Brain pericyte (primary cell): ENCODE data around the gene FRAT1.
"Not testable (repeated sequence)": the region's sequence is repeated elsewhere in the genome, so short reads cannot be mapped to it uniquely, and the experiment has no call there.

ENCODE experiments used
- DNase-seq: peaks from one replicate; pipeline ENCODE4 v3.0.0-alpha.2; 2012; ENCODE audit warnings: low read depth, low spot score

Gene FRAT1

DNA sequence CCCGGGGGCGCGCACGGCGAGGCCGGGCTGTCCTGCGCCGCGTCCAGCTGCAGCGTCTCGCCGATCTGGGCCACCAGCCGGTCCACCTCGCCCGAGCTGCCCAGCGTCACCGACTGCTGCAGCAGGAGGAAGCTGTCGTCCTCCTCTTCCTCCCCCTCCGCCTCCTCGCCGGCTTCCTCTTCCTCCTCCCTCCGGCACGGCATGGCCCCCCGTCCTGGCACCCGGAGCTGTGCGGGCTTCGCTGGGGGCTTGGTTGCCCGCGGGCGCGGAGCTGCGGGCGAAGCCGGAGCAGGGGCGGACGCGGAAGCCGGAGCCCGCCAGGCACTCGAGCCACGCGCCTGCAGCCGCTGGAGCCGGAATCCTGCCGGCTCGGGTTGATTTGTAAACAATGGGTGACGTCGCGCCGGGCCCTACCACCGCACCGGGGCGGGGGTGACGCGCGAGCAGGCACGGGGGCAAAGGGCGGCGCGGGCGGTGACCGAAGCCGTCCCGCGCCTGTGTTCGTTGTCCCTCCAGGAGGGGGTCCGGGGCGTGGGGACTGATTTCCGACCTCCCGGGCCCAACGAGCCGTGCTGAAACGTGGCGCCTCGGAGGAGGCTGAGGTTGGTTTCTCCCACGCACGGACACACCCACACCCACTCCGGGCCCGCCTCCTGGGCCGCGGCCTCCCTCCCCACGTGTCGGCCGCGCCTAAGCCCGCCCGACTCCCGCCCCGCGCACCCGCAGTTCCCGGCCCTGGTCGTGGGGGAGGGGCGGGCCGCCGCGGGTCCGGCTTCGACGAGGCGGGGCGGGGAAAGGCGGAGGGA lies 15.5 kb downstream of the FRAT1 start, which contains the start of gene FRAT2:
Gene FRAT2 (minus strand): TSS at position 360 of the 806 bp plus-strand sequence. CDS start 157 bp downstream, at position 203.
- DNase-seq = peak; percentile 81

DNA sequence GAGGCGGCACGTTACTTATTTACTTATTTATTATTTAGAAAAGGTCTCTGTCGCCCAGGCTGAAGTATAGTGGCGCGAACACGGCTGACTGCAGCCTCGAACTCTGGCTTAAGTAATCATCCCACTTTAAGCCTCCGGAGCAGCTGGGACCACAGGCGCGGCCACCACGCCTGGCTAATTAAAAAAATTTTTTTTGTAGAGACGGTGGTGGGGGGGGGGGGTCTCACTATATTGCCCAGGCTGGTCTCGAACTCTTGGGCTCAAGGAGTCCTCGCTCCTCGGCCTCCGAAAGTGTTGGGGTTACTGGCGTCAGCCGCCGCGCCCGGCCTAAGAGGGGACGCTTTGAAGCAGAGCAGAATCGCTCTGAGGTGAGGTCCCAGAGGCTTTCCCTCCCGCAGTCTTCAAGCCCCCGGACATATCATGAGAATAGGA lies 16.1 kb downstream of the FRAT1 start:
- DNase-seq = no peak

DNA sequence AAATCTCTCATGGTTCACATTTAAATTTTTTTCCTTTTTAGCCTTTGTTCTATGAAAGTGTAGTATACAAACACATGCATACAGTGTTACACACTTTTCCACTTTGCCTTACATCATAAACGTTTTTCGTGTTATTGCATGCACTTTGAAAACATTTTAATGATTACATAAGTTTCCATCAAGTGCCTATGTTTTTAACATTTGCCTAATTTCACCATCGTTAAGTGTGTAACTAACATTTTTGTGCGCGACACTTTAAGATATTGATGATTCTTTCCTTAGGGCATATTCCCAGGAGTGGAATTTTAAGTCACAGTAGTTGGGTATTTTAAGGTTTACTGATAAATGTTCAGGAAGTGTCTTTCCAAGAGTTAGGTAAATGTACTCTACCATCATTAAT lies 16.9 kb downstream of the FRAT1 start:
- no peak for DNase-seq

DNA sequence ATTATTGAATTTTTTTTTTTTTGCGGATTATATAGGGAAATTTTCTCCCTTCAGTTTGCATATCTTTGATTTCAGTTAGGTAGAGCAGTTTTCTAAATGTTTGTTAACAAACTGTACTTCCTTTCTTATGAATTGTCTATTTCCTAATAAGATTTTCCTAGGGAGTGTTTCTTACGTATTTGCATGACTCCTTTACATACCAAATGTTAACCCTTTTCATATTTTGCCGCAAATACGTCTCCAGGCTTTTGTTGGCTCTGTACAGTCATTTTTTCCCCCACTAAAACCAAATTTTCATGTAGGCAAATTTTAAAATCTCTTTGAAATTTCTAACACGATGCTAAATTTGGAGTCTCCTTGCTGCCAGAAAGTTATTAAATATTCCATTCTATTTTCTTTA lies 17.4 kb downstream of the FRAT1 start:
- no peak for DNase-seq

DNA sequence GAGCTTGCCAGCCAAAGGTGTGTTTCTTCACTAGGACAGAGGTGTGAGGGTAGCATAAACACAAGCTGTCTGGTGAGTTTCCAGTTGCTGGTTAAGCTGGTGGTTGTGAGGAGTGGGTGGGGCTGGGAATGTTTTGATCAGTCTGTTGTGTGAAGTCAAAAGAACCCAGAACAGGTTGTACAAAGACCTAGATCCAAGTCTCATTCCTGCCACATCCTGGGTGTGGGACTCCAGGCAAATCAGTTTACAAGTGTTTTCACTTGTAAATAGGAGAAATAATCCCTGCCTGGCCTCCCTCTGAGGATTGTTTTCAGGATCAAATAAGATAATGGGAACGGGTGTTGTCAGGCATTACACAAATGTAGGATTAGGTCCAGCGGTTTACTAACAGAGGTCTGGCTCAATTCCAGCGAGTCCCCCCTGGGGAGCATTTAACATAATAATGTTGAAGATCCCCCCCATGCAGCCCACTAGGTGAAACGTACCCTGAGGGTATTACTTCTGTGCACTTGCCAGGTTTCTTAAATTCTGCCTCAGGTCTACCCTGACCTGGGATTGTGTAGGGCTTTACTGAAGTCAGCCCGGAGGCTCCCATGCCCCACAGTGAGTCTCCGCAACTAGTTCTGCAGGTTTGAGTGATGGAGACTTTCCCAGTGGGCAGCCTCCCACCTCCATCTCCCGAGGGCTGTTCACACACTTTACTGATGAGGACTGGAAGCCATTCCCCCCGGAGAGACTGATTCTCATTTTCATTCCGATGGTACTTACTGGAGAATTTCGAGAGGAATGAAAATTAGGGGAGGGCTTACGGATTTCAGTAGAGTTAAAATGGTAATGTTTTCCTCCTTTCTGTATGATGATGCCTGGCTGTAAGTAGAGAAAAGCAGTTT lies 18.1 kb downstream of the FRAT1 start:
- DNase-seq = no peak

DNA sequence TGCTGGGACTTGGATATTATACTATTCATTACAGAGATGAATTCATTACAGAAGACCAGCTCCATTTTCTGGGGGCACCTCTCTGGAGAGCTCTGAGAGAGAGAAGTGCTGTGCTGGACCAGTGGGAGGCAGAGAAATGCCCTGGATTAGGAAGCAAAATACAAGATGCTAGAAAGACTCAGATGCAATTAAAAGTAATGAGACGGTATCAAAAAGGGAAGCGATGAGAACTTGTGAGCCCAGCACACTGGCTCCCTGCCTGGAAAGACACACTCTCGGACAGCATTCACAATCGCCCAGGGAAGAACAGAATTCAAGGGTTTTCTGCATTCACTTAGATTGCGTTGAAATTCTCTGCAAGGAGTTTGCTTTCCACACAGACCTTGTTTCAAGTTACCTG lies 19.0 kb downstream of the FRAT1 start:
- DNase-seq = no peak

DNA sequence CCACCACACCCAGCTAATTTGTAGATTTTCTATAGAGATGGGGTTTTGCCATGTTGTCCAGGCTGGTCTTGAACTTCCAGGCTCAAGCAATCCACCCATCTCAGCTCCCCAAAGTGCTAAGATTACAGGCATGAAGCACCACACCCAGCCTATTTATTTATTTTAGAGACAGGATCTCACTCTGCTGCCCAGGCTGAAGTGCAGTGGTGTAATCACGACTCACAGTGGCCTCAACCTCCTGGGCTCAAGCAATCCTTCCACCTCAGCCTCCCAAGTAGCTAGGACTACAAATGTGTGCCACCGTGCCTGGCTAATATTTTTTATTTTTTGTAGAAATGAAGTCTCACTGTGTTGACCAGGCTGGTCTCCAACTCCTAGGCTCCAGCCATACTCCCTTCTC lies 22.3 kb downstream of the FRAT1 start:
- no peak for DNase-seq

DNA sequence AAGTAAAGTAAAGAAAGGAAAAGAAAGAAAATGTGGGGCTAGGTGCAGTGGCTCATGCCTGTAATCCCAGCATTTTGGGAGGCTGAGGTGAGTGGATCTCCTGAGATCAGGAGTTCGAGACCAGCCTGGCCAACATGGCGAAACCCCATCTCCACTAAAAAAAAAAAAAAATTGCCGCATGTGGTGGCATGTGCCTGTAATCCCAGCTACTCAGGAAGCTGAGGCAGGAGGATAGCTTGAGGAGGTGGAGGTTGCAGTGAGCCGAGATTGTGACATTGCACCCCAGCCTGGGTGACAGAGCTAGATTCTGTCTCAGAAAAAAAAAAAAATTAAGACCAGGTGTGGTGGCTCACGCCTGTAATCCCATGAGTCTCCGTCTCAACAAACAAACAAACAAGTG lies 24.6 kb downstream of the FRAT1 start:
- not testable (repeated sequence) for DNase-seq

DNA sequence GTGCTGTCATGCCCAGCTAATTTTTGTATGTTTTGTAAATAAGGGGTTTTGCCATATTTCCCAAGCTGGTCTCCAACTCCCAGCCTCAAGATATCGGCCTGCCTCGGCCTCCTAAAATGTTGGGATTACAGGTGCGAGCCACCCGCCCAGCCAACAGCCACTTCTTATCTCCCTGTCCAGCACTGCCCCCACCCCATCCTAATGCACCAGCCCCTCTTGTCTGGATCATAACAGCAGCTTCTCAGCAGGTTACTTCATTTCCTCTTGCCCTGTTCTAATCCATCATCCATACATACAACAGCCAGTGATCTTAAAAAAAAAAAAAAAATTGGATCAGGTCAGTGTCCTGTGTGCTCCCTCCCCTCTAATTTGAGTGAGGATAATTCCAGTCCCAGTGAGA lies 28.2 kb downstream of the FRAT1 start:
- no peak for DNase-seq

DNA sequence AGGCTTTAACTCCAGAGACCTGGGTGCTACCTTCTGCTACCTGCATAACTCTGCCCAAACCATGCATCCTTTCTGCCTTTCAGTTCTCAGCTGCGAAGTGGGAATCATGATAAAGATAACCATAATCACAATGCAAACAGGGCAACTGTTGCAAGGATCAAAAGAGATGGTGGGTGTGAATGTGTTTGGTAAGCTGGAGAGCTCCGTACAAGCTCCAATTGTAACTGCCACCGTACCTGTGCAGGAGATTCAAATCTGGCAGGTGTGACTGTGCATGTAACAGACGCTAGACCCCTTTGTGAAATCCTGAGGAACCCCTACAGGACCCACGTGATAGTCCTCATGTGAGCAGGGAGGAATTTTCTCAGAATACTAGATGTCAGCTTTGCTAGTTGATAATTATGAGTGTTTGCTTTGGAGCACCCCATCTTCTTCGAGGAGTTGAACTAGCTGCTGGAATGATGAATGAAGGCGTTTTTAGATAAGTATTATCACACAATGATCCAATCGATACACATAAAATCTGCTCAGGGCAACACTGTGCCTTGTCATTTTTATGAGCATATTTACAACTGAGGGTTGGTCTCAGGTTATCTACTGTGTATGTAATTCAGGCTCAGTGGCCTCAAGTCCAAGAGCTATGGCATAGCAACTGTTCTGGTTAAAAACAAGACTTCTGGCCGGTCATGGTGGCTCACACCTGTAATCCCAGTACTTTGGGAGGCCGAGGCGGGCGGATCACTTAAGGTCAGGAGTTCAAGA lies 30.9 kb downstream of the FRAT1 start:
- DNase-seq = no peak

DNA sequence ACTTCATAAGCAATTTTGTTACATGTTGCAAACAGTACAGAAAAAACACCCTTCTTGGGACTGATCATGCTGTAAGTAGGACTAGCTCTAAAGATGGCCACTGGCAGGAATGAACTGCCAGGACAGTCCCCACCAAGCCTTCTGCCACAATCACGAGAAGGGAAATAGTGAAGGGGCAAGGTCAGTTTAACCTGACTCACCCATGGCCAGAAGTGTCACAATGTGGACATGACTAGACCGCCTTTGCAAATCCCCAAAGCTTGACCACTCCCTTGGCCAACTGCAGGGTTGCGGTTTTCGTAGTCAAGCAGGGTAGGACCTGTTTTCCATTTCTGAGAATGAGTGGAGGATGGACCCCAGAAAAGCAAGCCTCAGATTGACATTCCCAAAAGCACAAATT lies 34.9 kb downstream of the FRAT1 start:
- no peak for DNase-seq

DNA sequence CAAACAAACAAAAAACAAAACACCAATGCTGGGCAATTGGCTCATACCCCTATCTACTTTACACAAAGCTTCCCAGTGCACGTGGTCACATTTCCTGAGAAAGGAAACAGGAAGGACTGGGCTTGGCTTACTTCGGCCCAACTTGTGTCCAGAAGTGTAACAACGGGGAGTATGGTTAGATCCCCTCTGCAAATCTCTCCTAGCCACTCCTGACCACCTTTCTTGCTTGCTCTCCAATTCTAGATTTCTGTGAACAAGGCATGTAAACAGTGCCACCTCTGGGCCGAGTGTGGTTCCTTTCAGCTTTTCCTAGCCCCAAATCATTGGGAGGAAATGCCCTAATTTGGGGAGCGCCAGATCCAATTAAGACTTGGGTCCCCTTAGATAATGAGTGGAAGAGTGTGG lies 36.5 kb downstream of the FRAT1 start:
- DNase-seq = no peak

DNA sequence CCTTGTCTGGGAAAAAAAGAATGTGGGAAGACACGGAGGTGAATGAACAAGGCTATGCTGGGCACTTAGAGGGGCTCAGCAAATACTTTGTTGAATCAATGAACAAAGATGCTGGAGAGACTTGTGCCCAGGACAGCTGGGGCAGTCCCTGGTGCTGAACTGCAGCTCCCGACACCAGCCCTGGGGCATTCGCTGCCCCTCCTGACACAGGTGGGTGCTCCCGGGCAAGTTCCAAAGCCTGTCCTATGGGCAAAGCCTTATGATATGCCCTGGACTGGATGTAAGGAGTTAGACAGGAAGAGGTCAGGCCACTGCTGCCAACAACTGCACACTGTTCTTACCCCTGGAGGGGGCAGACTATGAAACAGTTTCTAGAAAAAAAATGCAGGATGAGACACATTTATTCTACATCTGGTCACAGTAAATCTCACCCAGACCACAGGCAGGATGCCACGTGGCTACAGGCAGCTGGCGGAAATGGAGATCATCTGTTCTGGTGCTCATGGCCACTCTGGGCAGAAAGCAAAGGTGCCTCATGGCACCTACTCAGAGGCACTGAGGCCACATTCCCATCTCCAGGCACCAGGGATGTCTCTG lies 37.3 kb downstream of the FRAT1 start:
- no peak for DNase-seq

DNA sequence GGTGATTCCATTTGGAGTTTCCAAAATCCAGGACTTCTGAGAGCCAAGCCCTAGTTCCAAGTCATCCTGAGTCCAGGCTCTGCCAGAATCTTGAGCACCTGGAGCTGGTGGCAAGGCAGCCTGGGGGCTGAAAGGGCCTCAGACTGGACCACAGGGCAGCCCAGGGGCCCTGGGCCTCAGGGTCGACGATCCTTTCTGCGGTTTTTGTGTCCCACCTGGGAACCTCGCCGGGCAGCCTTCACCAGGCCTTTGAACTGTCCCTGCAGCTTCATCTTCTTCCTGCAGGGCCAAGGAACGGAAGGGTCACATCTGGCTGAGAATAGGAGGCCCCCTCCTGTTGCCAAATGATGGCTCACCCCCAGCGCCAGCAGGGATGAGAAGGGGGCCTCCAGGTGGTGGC lies 37.8 kb downstream of the FRAT1 start:
- no peak for DNase-seq

DNA sequence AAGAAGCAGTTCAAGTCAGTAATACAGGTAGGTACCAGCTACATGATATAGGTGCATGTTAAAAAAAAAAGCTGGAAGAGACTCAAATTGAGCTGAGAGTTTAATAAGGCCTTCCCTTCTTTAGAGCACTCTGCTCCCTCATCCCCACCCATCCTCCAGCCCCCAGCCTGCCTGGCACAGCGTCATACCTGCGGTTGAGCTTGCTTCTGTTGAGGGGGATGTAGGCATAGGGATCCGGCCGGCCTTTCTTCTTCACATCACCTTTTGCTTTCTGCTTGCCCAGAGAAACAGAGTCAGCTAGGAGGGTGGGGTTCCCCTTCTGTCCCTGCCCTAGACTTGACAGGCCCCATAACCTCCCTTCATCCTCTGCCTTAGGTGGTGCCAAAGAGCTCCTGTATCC lies 39.3 kb downstream of the FRAT1 start:
- no peak for DNase-seq

DNA sequence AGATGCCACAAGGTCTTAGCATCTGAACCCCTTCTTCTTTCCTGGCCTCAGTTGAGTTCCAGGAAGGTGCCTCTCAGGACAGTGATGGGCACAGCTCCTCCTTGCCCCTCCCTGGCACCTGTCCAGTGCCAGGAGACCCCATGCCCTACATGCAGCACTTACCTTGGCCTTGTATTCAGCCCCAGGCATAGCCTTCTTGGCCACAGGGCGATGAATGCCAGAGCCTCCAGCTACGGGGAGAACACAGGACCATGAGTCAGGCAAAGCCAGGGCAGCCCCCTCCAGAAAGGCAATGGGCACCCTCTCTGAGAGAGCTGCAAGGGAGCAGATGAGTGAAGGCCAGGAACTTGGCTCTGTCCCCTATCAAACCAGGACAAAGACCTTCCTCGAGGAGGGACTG lies 39.7 kb downstream of the FRAT1 start:
- no peak for DNase-seq

DNA sequence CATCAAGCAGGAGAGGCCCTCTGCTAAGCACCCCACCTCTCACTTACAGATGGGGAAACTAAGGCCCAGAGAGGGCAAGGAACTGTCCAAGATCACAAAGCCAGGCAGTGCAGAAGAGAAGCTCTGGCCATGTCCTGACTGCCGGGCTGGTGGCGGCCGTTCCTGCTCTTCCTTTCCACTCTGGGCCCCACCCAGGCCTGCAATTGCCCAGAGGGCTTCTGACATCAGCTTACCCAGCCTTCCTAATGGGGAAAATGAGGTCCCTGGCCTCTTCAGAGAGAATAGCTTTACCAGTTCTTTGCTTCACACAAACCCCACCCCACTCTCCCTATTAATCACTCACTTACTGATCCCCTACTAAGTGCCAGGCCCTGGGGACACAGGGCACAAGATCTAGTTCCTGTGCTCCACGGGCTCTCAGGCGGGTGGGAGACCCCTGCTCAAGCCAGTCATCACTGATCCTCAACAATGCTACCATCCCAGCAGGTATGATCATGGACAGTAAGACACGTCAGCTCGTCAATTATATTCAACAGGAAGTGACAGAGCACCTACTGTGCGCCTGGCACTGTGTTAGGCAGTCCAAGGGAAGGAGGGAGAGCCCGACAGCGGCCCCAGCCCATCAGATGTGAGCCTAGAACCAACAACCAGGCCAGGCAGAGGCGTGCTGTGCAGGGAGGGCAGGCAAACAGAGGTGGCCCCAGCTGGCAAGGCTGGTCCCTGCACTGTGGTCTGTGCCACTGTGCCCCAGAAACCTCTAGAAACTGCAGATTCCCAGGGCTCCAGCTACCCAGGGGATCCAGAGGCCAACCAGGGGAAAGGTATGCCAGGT lies 41.9 kb downstream of the FRAT1 start:
- no peak for DNase-seq

DNA sequence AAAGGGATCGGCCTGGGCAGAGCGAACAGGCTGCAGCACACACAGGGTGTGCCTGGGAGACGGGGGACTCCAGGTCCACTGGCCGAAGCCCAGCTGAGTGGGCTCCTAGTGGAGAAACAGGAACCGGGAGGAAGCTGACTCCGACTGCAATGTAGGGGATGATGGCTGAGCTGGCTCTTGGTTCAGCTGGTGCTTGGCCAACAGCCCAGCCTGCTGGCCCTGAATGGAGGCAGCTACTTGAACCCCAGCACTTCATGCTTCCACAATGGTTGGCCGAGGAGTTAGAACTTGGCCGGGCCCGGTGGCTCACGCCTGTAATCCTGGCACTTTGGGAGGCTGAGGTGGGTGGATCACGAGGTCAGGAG lies 42.4 kb downstream of the FRAT1 start:
- no peak for DNase-seq

DNA sequence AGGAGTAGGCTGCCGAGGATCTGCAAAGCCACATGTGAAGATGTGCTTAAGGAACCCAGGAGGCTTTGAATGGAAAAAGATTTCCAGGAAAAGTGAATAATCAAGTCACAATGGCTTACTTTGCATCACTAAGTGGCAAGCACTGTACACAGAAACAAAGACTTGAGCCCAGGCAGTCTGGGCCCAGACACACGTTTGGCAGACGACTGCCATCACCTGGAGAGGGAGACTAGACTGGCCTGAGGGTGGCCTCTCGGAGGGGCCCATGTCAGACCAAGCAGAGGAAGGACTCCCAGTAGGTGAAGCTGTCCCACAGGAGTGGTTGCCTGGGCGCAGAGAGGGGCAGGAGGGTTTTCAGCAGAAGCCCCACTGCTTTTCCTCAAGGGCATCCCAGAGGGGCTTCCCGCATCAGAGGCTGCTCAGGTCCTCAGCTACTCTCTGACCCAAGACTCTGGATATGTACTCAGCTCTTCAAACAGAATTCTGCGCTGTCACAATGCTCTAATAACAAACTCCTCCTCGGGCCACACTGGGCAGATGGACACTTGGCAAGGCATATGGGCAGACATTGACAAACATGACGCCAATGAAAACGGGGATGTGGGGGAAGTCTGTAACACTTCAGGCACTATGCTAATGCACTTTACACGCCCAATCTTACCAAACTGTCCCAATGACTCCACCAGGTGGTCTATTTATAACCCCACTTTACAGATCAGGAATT lies 43.4 kb downstream of the FRAT1 start:
- DNase-seq = no peak

DNA sequence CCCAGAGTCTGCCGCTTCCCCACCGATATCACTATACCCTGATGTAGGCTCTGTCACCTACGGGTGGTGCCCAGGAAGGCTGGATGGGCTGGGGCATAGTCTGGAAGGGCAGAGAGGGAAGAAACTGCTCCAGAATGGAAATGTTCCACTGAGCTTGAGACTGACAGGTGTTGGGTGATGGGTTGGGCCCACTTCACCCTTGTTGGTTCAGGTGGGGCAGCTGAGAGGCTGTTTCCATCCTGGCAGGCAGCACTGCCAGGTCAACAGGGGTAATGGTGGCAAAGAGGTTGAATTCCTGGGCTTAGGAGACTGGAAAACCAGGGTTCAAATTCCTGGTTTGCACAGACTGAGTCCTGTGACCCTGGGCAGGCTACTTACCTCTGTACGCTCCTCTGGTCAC lies 44.0 kb downstream of the FRAT1 start:
- no peak for DNase-seq
